Bronchial epithelial cell (primary cell): Measurements from ENCODE around the gene TH. TPM values are rescaled to one million over a fixed set of nuclear protein-coding genes. Genes with fewer than 3 reads are reported as not detected.

Experiments used
- DNase-seq: peaks from one replicate; pipeline ENCODE4 v3.0.0-alpha.2; 2010; ENCODE audit warnings: low read depth
- FAIRE-seq: peaks from 2 replicates; lab custom pipeline; 2011; peaks lifted over from hg19 to GRCh38; lab: Jason Lieb, UNC
- H3K27me3 ChIP-seq: 2 replicates; pipeline ENCODE4 v1.5.1; 2011; ENCODE audit warnings: low read length; ENCODE audit not compliant: control insufficient read depth, insufficient read depth
- H3K36me3 ChIP-seq: 2 replicates; pipeline ENCODE4 v1.5.1; 2011; ENCODE audit warnings: low read length; ENCODE audit not compliant: control insufficient read depth, insufficient read depth
- H3K4me3 ChIP-seq: 2 replicates; pipeline ENCODE4 v1.5.1; 2011; ENCODE audit warnings: mild to moderate bottlenecking, low read depth, low read length, control low read depth
- CTCF ChIP-seq: IDR thresholded peaks from 2 replicates; pipeline ENCODE4 v1.5.1; 2011; ENCODE audit warnings: mild to moderate bottlenecking, moderate library complexity, low read length, control low read depth, inconsistent platforms; ENCODE audit not compliant: insufficient read depth, severe bottlenecking
- total RNA-seq: library from RNA; depleted of rRNA; stranded (reverse); fragments of >200 nt; gene quantifications from 2 replicates; pipeline ENCODE4 v1.2.1, GENCODE V29; 2014

The TH gene
- total RNA-seq, 1 donor from 2014 or later: under 0.01 TPM

- no peak for TF ChIP-seq CTCF
- no peak for DNase-seq
- Histone ChIP-seq H3K36me3 (no peaks in the 10 kb centered on the region), H3K4me3 (no peak overlapping the region), H3K27me3 (peaks cover 64% of the 10 kb centered on the region)
- FAIRE-seq: no peak
Measured at GRCh38 chr11:2146051-2146450, 25.6 kb downstream of the TH start.

DNA sequence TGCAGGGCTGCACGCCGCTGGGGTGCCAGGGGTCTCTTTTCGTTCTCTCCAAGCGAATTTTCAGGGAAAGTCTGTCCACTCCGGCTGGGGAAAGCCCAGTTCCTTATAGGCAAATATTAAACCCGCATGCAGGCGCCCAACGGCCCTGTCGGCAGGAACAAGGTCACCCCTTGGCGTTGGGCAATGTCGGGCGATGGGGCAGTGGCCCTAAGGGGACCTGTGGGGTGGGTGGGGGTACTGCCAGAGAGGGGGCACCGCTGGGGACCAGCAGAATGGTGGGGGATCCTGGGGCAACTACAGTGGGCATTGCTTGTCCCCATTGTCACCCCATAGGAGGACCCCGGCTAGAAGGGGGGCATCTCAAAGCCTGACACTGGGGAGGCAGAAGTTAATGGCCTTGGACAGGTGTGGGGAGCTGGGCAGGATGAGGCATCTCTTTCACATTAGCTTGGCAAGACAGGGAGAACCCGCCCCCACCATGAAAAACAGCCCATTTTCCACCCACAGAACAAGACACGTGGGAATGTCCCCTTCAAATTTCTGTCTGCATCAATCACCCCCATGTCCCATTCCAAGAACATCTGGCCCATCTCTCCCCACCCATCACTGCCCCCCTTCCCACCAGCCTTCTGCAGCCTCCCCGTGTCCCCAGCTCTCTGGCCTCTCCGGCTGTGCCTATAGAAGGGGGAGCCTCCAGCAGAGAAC is 26.9 kb downstream of the TH start:
- Histone ChIP-seq H3K27me3 (peaks cover 61% of the 10 kb centered on the region), H3K4me3 (no peak overlapping the region), H3K36me3 (no peaks in the 10 kb centered on the region)
- FAIRE-seq: no peak
- no peak for TF ChIP-seq CTCF
- no peak for DNase-seq

DNA sequence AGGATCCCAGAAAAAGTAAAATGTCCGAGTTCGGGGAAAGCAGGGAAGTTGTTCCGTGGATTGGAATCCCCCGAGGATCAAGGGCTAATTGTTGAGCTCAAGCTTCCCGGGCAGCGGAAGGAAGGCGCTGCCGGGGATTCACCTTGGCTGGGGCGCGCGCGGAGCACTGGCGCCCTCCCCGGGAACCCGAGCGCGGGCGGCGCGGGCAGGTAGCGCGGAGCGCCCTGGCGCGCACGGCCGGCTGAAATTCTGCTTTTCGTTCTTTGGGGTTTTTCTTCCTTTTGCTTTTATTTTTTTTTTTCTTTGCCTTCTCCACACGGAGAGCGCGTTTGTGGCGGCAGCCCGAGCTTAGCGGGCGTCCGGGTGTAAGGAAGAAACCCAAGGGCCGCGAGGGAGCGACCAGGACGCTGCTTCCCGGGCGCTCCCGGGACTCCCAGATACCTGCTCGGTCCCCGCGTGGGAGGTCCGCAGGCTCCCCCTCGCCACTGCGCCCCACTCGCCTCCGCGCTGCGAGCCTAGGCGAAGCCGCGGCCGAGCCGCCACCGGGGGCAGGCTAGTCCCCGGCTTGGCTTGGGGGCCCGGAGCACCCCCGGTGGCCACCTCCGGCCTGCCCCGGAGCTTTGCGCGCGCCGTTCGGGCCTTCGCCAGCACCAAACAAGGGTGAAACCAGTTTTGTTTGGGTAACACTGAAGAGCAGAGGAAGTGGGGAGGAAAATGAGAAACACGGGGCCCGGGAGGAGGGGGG is 27.6 kb downstream of the TH start:
- no peak overlapping the region for H3K4me3 ChIP-seq
- FAIRE-seq: no peak
- DNase-seq: no peak

DNA sequence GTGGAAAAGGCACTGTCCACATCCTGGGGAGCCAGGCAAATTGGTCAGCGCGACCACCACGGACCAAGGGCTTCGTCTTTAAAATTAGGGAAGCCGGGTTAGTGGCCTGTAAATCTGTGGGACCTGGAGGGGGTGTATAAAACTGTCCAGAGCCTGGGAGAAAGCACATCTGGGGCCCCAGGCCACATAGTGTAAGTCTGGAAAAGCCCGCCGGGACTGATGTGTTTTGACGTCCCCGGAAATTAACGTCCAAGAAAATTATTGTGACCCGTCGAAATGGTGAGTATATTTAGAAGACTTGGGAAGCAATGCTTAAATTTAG is 28.2 kb downstream of the TH start:
- H3K36me3 ChIP-seq: no peaks in the 10 kb centered on the region

More for the DNA sequence above, 27.6 kb downstream of the TH start:
- H3K36me3 ChIP-seq: no peaks in the 10 kb centered on the region
- peaks cover 55% of the 10 kb centered on the region for H3K27me3 ChIP-seq
- peak; percentile 31 for TF ChIP-seq CTCF

GRCh38 chr11:2142762-2143202 is 28.8 kb downstream of the TH start:
- H3K4me3 ChIP-seq: no peak overlapping the region
- no peaks in the 10 kb centered on the region for H3K36me3 ChIP-seq
- DNase-seq: peak; percentile 86
- TF ChIP-seq CTCF: no peak
- H3K27me3 ChIP-seq: peaks cover 45% of the 10 kb centered on the region
- peak; percentile 36 for FAIRE-seq

More for the DNA sequence above, 28.2 kb downstream of the TH start:
- no peak for TF ChIP-seq CTCF
- no peak overlapping the region for H3K4me3 ChIP-seq
- no peak for DNase-seq
- peaks cover 50% of the 10 kb centered on the region for H3K27me3 ChIP-seq
- no peak for FAIRE-seq
